PFSK-1 (cell line): ENCODE data around the gene CLEC16A.

Experiments used
- REST ChIP-seq, 2 experiments: IDR thresholded peaks; 2 replicates each; pipeline versions ENCODE4 v1.6.1 to v1.8.0; 2011 to 2012; ENCODE audit warnings: low read depth in 2 of 2, low read length in 2 of 2, control low read depth in 1 of 2, inconsistent platforms in 1 of 2, mild to moderate bottlenecking in 1 of 2, moderate library complexity in 1 of 2; ENCODE audit not compliant: insufficient read depth in 1 of 2
- TAF1 ChIP-seq: IDR thresholded peaks from 2 replicates; pipeline ENCODE4 v1.6.1; 2012; ENCODE audit warnings: low read length, control low read depth, borderline replicate concordance; ENCODE audit not compliant: insufficient read depth

- TF ChIP-seq REST (IDR thresholded peaks at IDR 0.05; ENCODE audit: insufficient read depth in 1 of 2, low read depth in 2 of 2, low read length in 2 of 2): no peak
- no peak for TF ChIP-seq TAF1
These were observed 69.8 kb downstream of the CLEC16A start for GRCh38 chr16:11014136-11014535.
